Renal cortex interstitium (tissue), 15 donors: Measurements from ENCODE around the gene KRTAP29-1. TPM values are rescaled to one million over a fixed set of nuclear protein-coding genes. Genes with fewer than 3 reads are reported as not detected.
"Not testable (repeated sequence)": the region's sequence is repeated elsewhere in the genome, so short reads cannot be mapped to it uniquely, and the experiment has no call there.

Experiments used
- DNase-seq, 11 donors: peaks; one replicate each; pipeline ENCODE4 v3.0.0-alpha.2; 2013; ENCODE audit warnings: low read depth in 9 of 11, low spot score in 4 of 11; ENCODE audit errors: extremely low read depth in 1 of 11
- long read RNA-seq, 16 experiments: transcript quantifications; one replicate each; lab custom pipeline, GENCODE V29; 2026
- polyA plus RNA-seq, 3 donors: library from polyadenylated mRNA; unstranded; fragments of 120-200 nt; gene quantifications; one replicate each; pipeline ENCODE4 v1.2.1, GENCODE V29; 2013; ENCODE audit not compliant: insufficient read length in 3 of 3

The KRTAP29-1 gene
- polyA plus RNA-seq, result not detected
- long read RNA-seq, donor 1, partial matches to known transcripts, result 0 of 1 reads
- long read RNA-seq, donor 1, other reads (novel, unspliced or antisense), result 0 of 1 reads
- long read RNA-seq, donor 2, result 0 reads
- long read RNA-seq, donor 3, result 0 reads
- long read RNA-seq, donor 4, result 0 reads
- long read RNA-seq, donor 5, result 0 reads
- long read RNA-seq, donor 6, result 0 reads
- long read RNA-seq, donor 7, result 0 reads
- long read RNA-seq, donor 8, result 0 reads
- long read RNA-seq, donor 9, result 0 reads
- long read RNA-seq, donor 10, result 0 reads
- long read RNA-seq, donor 11, result 0 reads
- long read RNA-seq, donor 12, result 0 reads
- long read RNA-seq, donor 13, result 0 reads
- long read RNA-seq, donor 14, result 0 reads
- long read RNA-seq, donor 15, result 0 reads
- long read RNA-seq, donor 16, result 0 reads

GRCh38 chr17:41301916-41302901, at the start of gene KRTAP29-1:
Gene KRTAP29-1, minus strand, starts transcription at chr17:41302851. Its CDS starts 0 bp downstream, at chr17:41302851.
- DNase-seq, result no peak

GRCh38 chr17:41351177-41351576, 48.5 kb upstream of the KRTAP29-1 start:
- DNase-seq, result no peak

- DNase-seq, result not testable (repeated sequence)
Measured at GRCh38 chr17:41350381-41350878, 47.8 kb upstream of the KRTAP29-1 start, which contains the start of gene KRT33A. Gene KRT33A, minus strand, starts transcription at chr17:41350828. Its CDS starts 61 bp downstream, at chr17:41350767.

GRCh38 chr17:41347869-41348760, 45.5 kb upstream of the KRTAP29-1 start:
- DNase-seq, result no peak

GRCh38 chr17:41346421-41346820, 43.8 kb upstream of the KRTAP29-1 start:
- not testable (repeated sequence) for DNase-seq

GRCh38 chr17:41345992-41346391, 43.3 kb upstream of the KRTAP29-1 start:
- DNase-seq, result no peak

- DNase-seq, result peak in 5 of 11 donors; percentile 29 to 58 (median 35)
Measured at GRCh38 chr17:41343029-41343428, 40.4 kb upstream of the KRTAP29-1 start.

GRCh38 chr17:41340934-41341861, 38.5 kb upstream of the KRTAP29-1 start:
- no peak for DNase-seq

- peak in 4 of 11 donors; percentile 31 to 61 (median 52) for DNase-seq
Measured at GRCh38 chr17:41340494-41340893, 37.8 kb upstream of the KRTAP29-1 start.

- DNase-seq, result no peak
Measured at GRCh38 chr17:41339571-41340172, 37.0 kb upstream of the KRTAP29-1 start.

- no peak for DNase-seq
Measured at GRCh38 chr17:41338961-41339485, 36.4 kb upstream of the KRTAP29-1 start.

GRCh38 chr17:41335747-41336146, 33.1 kb upstream of the KRTAP29-1 start:
- DNase-seq, result no peak

- DNase-seq, result no peak
Measured at GRCh38 chr17:41334385-41335305, 32.0 kb upstream of the KRTAP29-1 start.

- no peak for DNase-seq
Measured at GRCh38 chr17:41333836-41334235, 31.2 kb upstream of the KRTAP29-1 start.

- no peak for DNase-seq
Measured at GRCh38 chr17:41333098-41333497, 30.4 kb upstream of the KRTAP29-1 start.

- DNase-seq, result no peak
Measured at GRCh38 chr17:41332239-41332638, 29.6 kb upstream of the KRTAP29-1 start.
